Vagina (tissue), 2 donors: ENCODE data around the gene MLKL.

Experiments used
- CTCF ChIP-seq, 3 experiments: fragments of 450-650 bp in 2 of 3; fragments of 200-600 bp in 1 of 3; sonication (generic) in 1 of 3; IDR thresholded peaks; one replicate each; pipeline ENCODE4 v1.5.1; 2017 to 2019; ENCODE audit warnings: antibody characterized with exemption in 3 of 3, mild to moderate bottlenecking in 2 of 3, moderate library complexity in 2 of 3
- POLR2A ChIP-seq, 2 donors: fragments of 450-650 bp; IDR thresholded peaks; one replicate each; pipeline ENCODE4 v1.6.1; 2017; ENCODE audit warnings: antibody characterized with exemption in 2 of 2, mild to moderate bottlenecking in 2 of 2, moderate library complexity in 2 of 2
- POLR2AphosphoS5 ChIP-seq, 2 donors: sonication (generic); formaldehyde crosslinking; IDR thresholded peaks; one replicate each; pipeline ENCODE4 v1.9.0; 2017; ENCODE audit warnings: antibody characterized with exemption in 2 of 2, mild to moderate bottlenecking in 2 of 2, low read depth in 1 of 2; ENCODE audit not compliant: insufficient read depth in 1 of 2

- TF ChIP-seq CTCF (IDR thresholded peaks at IDR 0.05) (no peak), POLR2A (IDR thresholded peaks at IDR 0.05) (no peak), POLR2AphosphoS5 (IDR thresholded peaks at IDR 0.05; ENCODE audit: insufficient read depth in 1 of 2, low read depth in 1 of 2) (no peak)
These were observed 22.6 kb upstream of the MLKL start for GRCh38 chr16:74723256-74723655.
